T-helper 17 cell (primary cell): Measurements from ENCODE around the gene BDH2. TPM values are rescaled to one million over a fixed set of nuclear protein-coding genes. Genes with fewer than 3 reads are reported as not detected.

Experiments used
- ATAC-seq: fragments of 150-1000 bp; cut with Tn5 transposase; 2 replicates; pipeline ENCODE4 v1.10.0; 2021; ENCODE audit warnings: mild to moderate bottlenecking, moderate library complexity
- DNase-seq, 3 donors: peaks; one replicate each; pipeline versions ENCODE4 v3.0.0 to v3.0.0-alpha.2; 2020 to 2021
- H3K9me3 ChIP-seq: one replicate; pipeline ENCODE4 v1.7.0; 2013; ENCODE audit warnings: low read length, mild to moderate bottlenecking; ENCODE audit not compliant: control insufficient read depth, poor library complexity, severe bottlenecking
- H3K27ac Mint-ChIP-seq: one replicate; pipeline ENCODE4 v1.8.0; 2022; ENCODE audit warnings: mild to moderate bottlenecking, moderate library complexity, mixed read lengths
- H3K27me3 Mint-ChIP-seq: one replicate; pipeline ENCODE4 v1.8.0; 2022; ENCODE audit warnings: mixed read lengths
- H3K36me3 Mint-ChIP-seq: one replicate; pipeline ENCODE4 v1.8.0; 2022; ENCODE audit warnings: low read depth, mixed read lengths
- H3K4me1 Mint-ChIP-seq: one replicate; pipeline ENCODE4 v1.8.0; 2022; ENCODE audit warnings: mild to moderate bottlenecking, mixed read lengths
- H3K4me3 Mint-ChIP-seq: one replicate; pipeline ENCODE4 v1.8.0; 2022; ENCODE audit warnings: mild to moderate bottlenecking, moderate library complexity, mixed read lengths
- total RNA-seq, 4 donors: library from RNA in 2 of 4; stranded (reverse) in 2 of 4; gene quantifications; one replicate each; pipeline ENCODE4 v1.2.3 and lab custom pipeline; 2022 to 2026

BDH2 gene
- total RNA-seq (10 to 100 TPM in 1 of 2 donors, 1 to 10 TPM in 1; 8.6 to 11.2 TPM), total RNA-seq (lab: John Stamatoyannopoulos, UW) (10.6 to 16.8 reads per million in 2 donors)

GRCh38 chr4:103099691-103100392, at the start of gene BDH2:
TSS of gene BDH2 (minus strand) at chr4:103099834. CDS start at chr4:103096254, 3,580 bp downstream.
- H3K27ac Mint-ChIP-seq, result peak within 1 kb of the TSS; percentile 92
- no peaks in the 10 kb centered on the region for H3K27me3 Mint-ChIP-seq
- H3K4me3 Mint-ChIP-seq, result peak within 1 kb of the TSS; percentile 95
- peaks cover 24% of the 10 kb centered on the region for H3K4me1 Mint-ChIP-seq
- DNase-seq, result peak in 1 of 3 donors; percentile 8
- peaks cover 2% of the 10 kb centered on the region for H3K36me3 Mint-ChIP-seq
- no peaks in the 10 kb centered on the region for H3K9me3 ChIP-seq
- ATAC-seq, result peak; percentile 100

- ATAC-seq (no peak), DNase-seq (no peak)
- Mint-ChIP-seq H3K36me3 (peaks cover 2% of the 10 kb centered on the region), H3K4me3 (no peak overlapping the region), H3K4me1 (no peaks in the 10 kb centered on the region), H3K27me3 (no peaks in the 10 kb centered on the region), H3K27ac (peak overlapping the region; percentile 76)
- H3K9me3 ChIP-seq, result no peaks in the 10 kb centered on the region
Measured at GRCh38 chr4:103144926-103145325, 45.3 kb upstream of the BDH2 start.

DNA sequence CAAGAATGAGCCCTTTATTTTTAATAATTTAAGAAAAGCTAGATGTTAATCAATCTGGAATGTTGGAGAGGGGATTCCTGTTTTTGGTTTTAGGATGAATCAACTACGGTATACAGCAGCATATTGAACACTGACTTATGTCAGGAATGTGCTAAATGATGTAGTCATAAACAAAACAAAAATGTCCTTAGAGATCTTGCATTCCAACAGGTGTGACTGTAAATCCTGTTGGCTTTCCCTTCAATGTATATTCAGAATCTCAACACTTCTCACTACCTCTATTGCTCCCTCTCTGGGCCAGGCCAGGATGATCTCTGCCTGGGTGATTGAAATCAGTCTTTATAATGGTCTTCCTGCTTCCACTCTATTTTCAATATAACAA, 37.8 kb upstream of the BDH2 start:
- no peak for ATAC-seq
- H3K36me3 Mint-ChIP-seq, result no peaks in the 10 kb centered on the region

DNA sequence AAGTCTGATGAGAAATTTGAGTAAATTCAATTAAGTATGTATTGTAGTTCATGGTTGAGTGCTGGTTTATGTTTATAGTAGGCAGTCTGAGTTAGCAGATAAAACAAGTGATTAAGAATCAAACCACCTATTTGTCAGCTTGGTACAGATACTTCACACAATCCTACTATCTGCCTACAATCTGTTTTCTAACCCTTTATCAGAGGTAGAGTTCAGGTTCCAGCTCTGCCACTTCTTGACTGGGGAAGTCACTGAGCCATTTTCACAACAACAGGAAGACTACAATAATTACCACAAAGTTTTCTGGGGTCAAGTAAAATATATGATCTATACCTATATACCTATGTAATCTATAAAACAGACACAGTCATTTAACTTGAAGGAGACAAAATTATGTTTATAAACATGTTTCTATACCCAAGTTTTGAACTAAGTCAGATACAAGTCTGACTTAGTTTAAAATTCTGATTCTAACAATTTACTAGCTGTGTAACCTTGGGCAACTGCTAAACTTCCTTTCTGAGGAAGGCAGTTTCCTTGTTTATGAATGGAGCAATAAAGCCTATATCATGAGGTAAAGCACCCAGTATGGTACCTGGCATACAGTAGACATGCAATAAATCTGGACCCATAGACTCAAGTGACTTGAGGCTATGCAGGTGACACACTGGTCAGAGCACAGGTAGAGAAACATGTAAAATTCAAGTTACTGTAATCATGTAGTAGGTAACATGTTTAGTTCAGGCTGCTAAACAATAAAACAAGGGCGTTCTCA, 37.2 kb upstream of the BDH2 start:
- no peaks in the 10 kb centered on the region for H3K9me3 ChIP-seq
- peak overlapping the region; percentile 49 for H3K27ac Mint-ChIP-seq
- H3K4me1 Mint-ChIP-seq, result peaks cover 10% of the 10 kb centered on the region
- no peaks in the 10 kb centered on the region for H3K27me3 Mint-ChIP-seq
- no peak overlapping the region for H3K4me3 Mint-ChIP-seq
- no peaks in the 10 kb centered on the region for H3K36me3 Mint-ChIP-seq
- ATAC-seq (peak; percentile 18), DNase-seq (no peak)

More for the DNA sequence above, 37.8 kb upstream of the BDH2 start:
- DNase-seq, result no peak
- Mint-ChIP-seq H3K4me1 (peaks cover 10% of the 10 kb centered on the region), H3K27ac (no peak overlapping the region), H3K4me3 (no peak overlapping the region), H3K27me3 (no peaks in the 10 kb centered on the region)
- H3K9me3 ChIP-seq, result no peaks in the 10 kb centered on the region

GRCh38 chr4:103129174-103129573, 29.5 kb upstream of the BDH2 start:
- ATAC-seq (no peak), DNase-seq (no peak)
- Mint-ChIP-seq H3K4me3 (no peak overlapping the region), H3K27ac (no peak overlapping the region), H3K27me3 (no peaks in the 10 kb centered on the region), H3K4me1 (peaks cover 2% of the 10 kb centered on the region), H3K36me3 (no peaks in the 10 kb centered on the region)
- no peaks in the 10 kb centered on the region for H3K9me3 ChIP-seq

DNA sequence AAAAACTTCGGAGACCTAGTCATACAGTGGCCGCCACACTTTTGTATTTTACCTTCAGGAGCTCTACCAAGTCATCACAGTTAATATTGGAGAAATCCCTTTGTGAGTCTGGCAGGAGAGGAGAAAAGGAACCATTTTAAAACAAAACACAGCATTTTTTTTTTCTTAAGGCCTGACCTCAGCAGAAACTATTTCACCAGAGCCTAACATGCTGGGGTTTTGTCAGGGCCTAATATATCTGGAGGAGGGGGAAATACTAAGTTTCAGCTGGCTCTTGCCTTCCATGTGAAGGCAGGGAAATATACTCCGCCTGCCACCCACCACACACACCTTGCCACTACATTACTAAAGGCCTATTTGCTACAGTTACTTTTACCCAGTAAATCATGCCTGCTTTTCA, 26.5 kb upstream of the BDH2 start:
- Mint-ChIP-seq H3K4me1 (peaks cover 2% of the 10 kb centered on the region), H3K27ac (no peak overlapping the region), H3K36me3 (no peaks in the 10 kb centered on the region), H3K4me3 (no peak overlapping the region), H3K27me3 (no peaks in the 10 kb centered on the region)
- ATAC-seq (no peak), DNase-seq (no peak)
- no peaks in the 10 kb centered on the region for H3K9me3 ChIP-seq

GRCh38 chr4:103123114-103123513, 23.5 kb upstream of the BDH2 start:
- Mint-ChIP-seq H3K27me3 (no peaks in the 10 kb centered on the region), H3K27ac (no peak overlapping the region), H3K4me1 (peaks cover 5% of the 10 kb centered on the region), H3K4me3 (no peak overlapping the region), H3K36me3 (no peaks in the 10 kb centered on the region)
- H3K9me3 ChIP-seq, result no peaks in the 10 kb centered on the region
- no peak for ATAC-seq
- DNase-seq, result no peak

- H3K27me3 Mint-ChIP-seq, result no peaks in the 10 kb centered on the region
- ATAC-seq (no peak), DNase-seq (no peak)
- H3K36me3 Mint-ChIP-seq, result no peaks in the 10 kb centered on the region
- H3K4me3 Mint-ChIP-seq, result no peak overlapping the region
- H3K4me1 Mint-ChIP-seq, result peaks cover 3% of the 10 kb centered on the region
- H3K27ac Mint-ChIP-seq, result no peak overlapping the region
- no peaks in the 10 kb centered on the region for H3K9me3 ChIP-seq
Measured at GRCh38 chr4:103118166-103118565, 18.5 kb upstream of the BDH2 start.

DNA sequence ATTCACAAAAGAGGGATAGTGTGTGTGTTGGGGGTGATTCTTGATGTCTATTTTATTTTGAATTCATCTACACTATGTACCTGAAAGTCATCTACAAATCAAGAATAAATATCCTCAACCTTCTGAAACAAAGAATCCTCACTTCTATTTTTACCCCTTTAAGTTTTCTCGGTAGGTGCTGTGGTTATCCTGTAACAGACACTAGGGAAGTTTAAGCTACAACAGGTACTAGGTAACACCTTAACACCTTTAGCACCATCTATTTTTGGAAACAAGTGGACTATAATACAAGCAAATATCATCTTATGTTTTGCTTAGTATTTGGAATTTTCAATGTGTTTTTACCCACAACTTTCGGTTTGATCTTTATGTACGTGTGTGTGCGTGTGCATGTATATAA, 12.0 kb upstream of the BDH2 start:
- Mint-ChIP-seq H3K4me1 (no peaks in the 10 kb centered on the region), H3K27ac (no peak overlapping the region), H3K36me3 (no peaks in the 10 kb centered on the region), H3K4me3 (no peak overlapping the region), H3K27me3 (no peaks in the 10 kb centered on the region)
- no peaks in the 10 kb centered on the region for H3K9me3 ChIP-seq
- DNase-seq (no peak), ATAC-seq (no peak)

DNA sequence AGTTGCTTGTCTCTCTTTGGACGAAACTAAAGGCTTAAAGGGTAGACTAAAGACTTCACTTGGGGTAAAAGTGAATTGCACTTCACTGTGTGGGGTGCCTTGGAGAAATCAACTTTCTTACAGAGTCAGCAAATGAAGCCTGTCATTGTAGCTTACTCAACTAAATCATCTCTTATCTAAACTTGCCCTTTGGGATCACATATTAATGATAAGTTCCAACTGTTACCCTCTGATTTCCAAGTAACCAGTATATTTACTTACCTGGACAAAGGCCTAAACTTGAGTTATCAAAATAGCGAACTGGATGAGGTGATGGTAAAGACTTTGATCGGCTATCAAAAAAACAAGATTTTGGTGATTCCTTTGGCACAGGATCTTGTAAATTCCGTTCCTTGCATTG, 8.9 kb upstream of the BDH2 start:
- H3K4me3 Mint-ChIP-seq, result no peak overlapping the region
- H3K4me1 Mint-ChIP-seq, result peaks cover 4% of the 10 kb centered on the region
- ATAC-seq, result no peak

GRCh38 chr4:103105558-103106356, 6.1 kb upstream of the BDH2 start:
- Mint-ChIP-seq H3K4me3 (no peak overlapping the region), H3K27me3 (no peaks in the 10 kb centered on the region), H3K27ac (peak overlapping the region; percentile 67), H3K36me3 (no peaks in the 10 kb centered on the region), H3K4me1 (peaks cover 4% of the 10 kb centered on the region)
- DNase-seq (no peak), ATAC-seq (no peak)
- no peaks in the 10 kb centered on the region for H3K9me3 ChIP-seq

More for the DNA sequence above, 8.9 kb upstream of the BDH2 start:
- no peak for DNase-seq
- H3K27me3 Mint-ChIP-seq, result no peaks in the 10 kb centered on the region
- no peaks in the 10 kb centered on the region for H3K36me3 Mint-ChIP-seq
- H3K27ac Mint-ChIP-seq, result no peak overlapping the region
- no peaks in the 10 kb centered on the region for H3K9me3 ChIP-seq

- Mint-ChIP-seq H3K27me3 (no peaks in the 10 kb centered on the region), H3K4me1 (peaks cover 4% of the 10 kb centered on the region)
- no peak for ATAC-seq
Measured at GRCh38 chr4:103104886-103105285, 5.3 kb upstream of the BDH2 start.

GRCh38 chr4:103100691-103101090, 1.1 kb upstream of the BDH2 start:
- DNase-seq (no peak), ATAC-seq (no peak)
- Mint-ChIP-seq H3K27ac (no peak overlapping the region), H3K4me1 (peaks cover 24% of the 10 kb centered on the region), H3K4me3 (no peak overlapping the region), H3K36me3 (peaks cover 2% of the 10 kb centered on the region), H3K27me3 (no peaks in the 10 kb centered on the region)
- H3K9me3 ChIP-seq, result no peaks in the 10 kb centered on the region

More at GRCh38 chr4:103104886-103105285, 5.3 kb upstream of the BDH2 start:
- H3K9me3 ChIP-seq, result no peaks in the 10 kb centered on the region
- Mint-ChIP-seq H3K4me3 (no peak overlapping the region), H3K36me3 (no peaks in the 10 kb centered on the region), H3K27ac (no peak overlapping the region)
- DNase-seq, result no peak
